Stimulated activated CD8-positive, alpha-beta memory T cell treated with anti-CD3 and anti-CD28 coated beads, Interleukin-12 subunit alpha, Interleukin-12 subunit beta, amount 100 ng/mL, for 4 hours (primary cell): ENCODE measurements around the gene SLCO3A1.

Experiments used
- DNase-seq: peaks from one replicate; pipeline ENCODE4 v3.0.0-alpha.2; 2020; ENCODE audit warnings: low read depth

SLCO3A1 gene

DNA sequence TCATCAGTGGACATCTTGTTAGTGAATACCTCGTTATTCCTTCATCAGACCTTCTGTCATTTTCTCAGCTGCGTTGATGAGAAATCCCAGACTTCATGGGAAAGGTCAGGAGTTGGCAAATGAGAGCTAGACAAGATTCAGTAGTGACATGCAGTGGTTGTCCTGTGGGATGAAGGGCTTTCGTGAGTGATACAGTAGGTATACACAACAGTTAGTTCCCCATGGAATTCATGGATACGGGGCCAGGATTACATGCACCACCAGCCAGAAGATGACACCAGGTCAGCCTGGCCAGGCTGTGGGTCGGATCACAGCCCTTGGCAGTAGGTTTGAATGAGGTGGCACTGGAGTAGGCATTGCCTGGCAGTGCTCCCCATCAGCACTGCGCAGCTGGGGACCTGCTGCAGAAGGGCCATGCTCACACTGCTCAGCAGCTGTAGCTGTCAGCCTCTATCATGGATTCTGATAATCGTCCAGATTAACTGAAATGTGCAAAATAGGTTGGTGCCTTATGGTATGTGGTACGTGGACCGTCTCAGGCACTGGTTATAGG is 150.1 kb downstream of the SLCO3A1 start:
- DNase-seq: no peak

DNA sequence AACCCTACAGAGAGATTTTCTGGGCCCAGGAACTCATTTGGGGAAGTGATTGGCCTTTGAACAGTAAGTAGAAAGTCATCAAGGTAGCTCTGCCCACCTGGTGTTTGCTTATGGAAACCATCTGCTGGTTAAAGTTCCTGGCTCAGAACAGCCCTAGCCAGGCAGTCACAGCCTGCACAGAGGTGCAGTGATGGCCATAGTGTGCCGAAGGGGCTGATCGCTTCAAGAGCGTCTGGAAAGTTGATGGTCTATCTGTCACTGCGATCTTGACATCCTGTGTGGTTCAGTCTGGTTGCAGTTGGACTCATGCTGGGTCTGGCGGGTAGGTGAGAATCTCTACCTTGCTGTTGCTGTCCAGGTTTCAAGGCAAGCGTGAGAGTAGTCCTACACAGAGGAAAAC is 151.6 kb downstream of the SLCO3A1 start:
- no peak for DNase-seq

DNA sequence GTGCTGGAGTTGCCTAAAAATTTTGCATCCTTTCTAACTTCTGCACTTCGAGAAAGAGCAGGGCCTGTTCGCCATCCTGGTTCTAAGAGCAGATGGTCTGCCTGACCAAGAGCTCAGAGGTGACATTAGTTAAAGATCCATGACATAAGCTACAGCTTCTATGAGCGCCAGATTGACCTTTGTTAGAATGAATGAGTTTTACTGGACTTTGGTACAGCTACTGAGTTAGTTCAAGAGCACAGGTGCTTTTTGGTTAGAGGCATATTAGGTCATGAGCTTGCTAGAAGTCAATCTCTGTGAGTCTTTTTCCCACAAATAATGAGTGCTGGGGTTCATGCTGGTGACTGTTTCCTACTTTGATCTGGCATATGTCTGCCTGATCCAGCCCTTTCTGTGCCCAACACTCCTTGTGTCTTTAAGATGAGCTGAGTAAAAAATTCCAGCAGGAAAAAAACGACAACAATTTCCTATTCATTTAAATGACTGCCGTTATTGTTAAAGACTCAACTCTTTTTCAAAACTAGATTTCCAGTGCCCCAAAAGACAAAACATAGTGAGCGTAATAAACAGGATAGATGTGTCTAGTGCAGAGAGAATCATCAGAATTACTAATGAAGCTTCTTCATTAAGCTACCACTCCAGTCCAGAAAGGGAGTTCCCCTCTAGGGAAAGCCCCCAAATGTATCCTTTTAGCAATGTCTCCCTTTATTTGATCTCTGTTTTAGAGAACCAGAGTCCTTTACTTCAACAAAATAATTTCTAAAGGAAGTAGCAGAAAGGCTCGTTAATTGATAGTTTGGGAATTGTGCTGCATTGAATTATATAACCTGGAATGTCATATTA is 152.9 kb downstream of the SLCO3A1 start:
- DNase-seq: no peak

DNA sequence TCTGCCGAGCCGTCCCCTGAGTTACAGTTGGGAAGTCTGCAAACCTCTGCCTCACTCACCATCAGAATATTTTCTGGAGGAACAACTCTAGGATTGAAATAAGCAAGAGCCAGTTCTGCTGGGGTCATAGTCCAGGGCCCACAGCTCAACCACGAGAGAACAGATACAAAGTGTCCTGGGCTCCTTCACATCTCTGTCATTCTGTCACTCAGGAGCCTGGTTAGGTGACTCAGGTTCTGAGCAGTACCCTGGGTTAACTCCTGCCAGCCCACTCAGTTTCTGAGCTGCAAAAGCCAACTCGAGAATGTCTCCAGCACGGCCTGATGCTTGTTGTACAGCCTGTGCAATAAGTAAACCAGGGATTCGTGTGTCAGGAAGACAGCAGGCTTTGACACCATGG is 155.7 kb downstream of the SLCO3A1 start:
- DNase-seq: no peak

- DNase-seq: no peak
These were observed 158.3 kb downstream of the SLCO3A1 start for GRCh38 chr15:92011611-92012367.

DNA sequence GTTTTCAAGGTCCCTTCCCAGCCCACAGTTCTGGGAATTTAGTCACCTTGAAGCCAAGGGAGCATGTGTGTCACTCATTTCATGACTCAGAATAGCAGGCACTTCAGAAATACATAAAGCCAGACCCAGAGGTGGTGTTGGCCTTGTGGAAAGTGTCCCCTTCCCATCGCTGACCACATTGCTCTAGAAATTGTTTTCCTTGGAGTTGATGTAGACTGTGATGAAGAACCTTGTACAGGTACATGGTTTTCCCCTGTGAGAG is 158.8 kb downstream of the SLCO3A1 start:
- DNase-seq: no peak

- DNase-seq: no peak
These were observed 159.4 kb downstream of the SLCO3A1 start for GRCh38 chr15:92012881-92013280.

- DNase-seq: no peak
These were observed 160.9 kb downstream of the SLCO3A1 start for GRCh38 chr15:92014281-92015030.

DNA sequence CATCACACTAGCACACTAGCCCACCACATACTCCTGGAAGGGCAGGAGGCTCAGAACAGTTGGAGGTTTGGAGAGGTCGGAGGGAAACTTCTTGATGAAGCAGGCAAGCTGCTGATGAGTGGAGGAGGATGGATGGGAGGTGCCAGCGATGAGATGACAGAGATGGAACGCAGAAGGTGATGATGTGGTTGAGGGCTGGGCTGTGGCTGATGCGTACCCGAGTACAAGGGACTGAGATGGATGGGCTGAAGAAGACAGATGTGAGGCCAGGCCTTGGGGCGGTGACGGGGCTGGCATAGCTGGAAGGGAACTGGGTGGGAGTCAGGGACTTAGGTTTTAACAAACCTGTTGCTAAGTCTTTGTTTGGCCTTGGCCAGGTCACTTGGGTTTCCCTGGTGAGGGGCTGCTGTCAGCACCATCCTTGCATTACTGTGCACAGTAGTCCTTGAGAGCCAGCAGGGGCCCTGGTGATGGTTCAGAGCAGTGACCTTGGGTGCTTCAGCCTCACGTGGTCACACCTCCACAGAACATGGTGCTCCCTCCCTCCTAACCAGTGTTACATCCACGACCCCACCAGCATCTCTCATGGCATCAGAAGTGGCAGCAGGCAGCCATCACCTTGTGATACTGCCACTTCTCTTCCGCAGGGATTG is 164.5 kb downstream of the SLCO3A1 start:
- no peak for DNase-seq

DNA sequence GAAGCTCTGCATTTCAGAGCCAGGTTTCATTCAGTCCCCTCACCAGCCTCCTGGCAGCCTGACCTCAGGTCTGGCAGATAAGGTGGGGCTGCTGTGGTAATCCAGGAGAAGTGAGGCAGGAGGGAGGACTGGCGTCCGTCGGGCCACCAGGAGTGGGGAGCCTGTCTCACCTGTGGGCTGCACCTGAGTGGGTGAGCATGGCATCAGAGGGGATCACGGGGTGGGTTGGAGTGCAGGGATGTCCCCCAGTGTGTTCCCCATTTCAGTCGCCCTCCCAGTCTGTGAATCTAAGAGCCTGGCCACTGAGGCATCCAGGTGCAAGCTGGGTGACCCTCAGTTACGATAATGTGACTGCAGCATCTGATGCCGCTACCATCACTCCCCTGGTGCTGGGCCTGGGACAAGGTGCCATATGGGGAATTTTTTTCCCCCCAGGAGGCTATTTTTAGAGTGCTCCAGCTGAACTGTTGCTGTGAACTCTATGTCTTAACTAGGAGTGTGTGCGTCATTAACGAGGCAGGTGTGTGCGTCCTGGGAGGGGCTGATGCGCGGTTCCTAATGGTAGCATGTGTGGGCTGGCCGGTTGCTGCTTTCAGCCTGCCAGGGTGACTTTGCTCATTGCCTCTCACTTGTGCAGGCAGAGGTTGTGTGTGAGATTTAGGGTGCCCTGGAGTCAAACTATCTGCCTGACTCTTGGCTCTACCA is 165.2 kb downstream of the SLCO3A1 start:
- no peak for DNase-seq

GRCh38 chr15:92019706-92020105 is 166.2 kb downstream of the SLCO3A1 start:
- no peak for DNase-seq

DNA sequence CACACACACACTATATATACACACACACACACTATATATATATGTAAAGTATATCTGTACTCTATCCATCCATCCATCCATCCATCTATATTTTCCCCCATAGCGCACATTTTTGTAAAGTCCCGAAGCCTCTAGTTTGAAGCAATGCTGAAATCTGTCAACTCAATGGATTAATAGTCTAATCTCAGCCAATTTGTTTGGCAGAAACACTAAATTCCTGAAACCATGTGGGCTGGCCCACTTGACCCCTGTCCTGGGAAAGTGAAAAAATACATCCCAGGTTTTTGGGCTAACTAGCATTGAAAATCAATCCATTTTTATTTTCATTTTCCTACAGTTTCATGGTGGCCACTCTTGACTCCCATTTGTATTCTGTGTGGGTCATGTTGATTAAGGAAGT is 166.7 kb downstream of the SLCO3A1 start:
- DNase-seq: no peak

DNA sequence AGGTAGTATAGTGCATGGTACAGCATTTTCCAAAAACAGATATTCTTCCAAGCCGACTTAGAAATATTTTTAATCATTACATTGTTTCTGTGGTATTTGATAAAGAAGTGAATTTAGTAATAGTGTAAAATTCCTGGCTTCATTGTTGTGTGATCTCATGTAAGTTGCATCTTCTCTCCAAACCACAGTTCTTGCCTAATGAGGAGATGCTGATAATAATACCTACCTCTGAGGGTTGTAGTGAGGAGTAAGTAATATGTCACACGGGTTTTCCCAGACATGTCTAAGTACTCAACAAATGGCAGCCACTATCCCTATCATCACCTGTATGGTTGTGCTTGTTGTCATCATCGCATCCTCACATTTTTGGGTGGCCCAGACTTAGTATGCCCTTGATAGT is 167.3 kb downstream of the SLCO3A1 start:
- no peak for DNase-seq

DNA sequence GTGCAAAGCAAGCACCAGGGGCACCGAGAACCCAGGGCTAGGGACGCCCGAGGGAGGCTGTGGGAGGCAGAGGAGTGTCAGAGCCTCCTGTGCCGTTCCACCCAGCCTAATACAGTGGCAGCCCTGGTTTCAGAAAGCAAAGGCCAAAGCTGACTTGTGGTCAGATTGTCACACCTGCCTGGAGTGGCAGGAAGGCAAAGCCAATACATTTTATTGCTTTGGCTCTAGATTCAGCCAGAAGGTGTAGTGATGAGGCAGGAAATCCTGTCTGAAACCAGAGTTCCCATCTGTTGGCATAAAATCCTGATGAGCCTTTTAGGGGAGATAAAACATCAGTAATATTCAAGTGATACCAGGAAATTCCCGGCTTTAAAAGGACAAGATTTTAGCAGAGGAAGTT is 168.3 kb downstream of the SLCO3A1 start:
- DNase-seq: no peak

GRCh38 chr15:92023965-92024364 is 170.5 kb downstream of the SLCO3A1 start:
- DNase-seq: no peak

- no peak for DNase-seq
These were observed 172.3 kb downstream of the SLCO3A1 start for GRCh38 chr15:92025706-92026270.

- DNase-seq: no peak
These were observed 174.8 kb downstream of the SLCO3A1 start for GRCh38 chr15:92028389-92028724.

DNA sequence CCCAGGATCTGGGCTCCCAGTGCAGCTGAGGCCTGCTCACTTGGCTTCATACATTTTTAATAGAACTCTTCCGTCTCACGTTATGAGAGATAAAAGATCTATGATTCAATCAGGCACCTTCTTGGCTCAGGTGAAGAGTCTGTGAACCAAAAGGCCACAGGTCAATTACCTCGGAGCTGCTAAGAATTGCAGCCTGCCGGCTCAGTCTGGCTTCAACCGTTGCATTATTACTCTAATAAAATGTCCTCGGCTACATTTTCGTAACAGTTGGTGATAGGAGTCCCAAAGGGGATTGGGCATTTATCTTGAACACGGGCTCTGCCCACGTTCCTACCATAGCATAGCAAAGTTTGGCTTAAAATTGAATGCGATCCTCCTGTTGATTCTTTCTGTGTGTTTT is 176.3 kb downstream of the SLCO3A1 start:
- no peak for DNase-seq

GRCh38 chr15:92033314-92033713 is 179.8 kb downstream of the SLCO3A1 start:
- DNase-seq: no peak

GRCh38 chr15:92033723-92034122 is 180.2 kb downstream of the SLCO3A1 start:
- DNase-seq: no peak

DNA sequence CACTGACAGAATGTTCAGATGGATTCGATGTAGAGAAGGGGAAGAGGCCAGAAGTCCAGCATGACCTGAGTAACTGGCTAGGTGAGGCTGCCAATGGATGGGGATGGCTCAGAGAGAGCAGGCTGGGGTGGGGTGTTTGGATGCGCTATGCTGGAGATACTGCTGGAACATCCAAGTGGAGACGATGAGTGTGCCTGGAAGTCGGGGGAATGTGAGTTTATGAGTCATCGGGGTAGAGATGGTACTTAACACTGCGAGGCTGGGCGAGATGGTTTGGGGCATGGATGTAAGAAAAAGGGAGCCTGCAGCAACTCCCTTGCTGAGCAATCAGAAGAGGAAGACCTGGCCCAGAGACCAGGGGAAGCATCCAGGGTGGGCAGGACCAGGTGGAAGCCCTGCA is 180.7 kb downstream of the SLCO3A1 start:
- DNase-seq: no peak
